GM19023 (cell line): Measurements from ENCODE around the gene KRTAP12-4.
"Not testable (repeated sequence)": the region's sequence is repeated elsewhere in the genome, so short reads cannot be mapped to it uniquely, and the experiment has no call there.

Experiments
- ATAC-seq: cut with Tn5 transposase; IDR thresholded peaks from one replicate; pipeline ENCODE4 v1.9.1; 2021; ENCODE audit warnings: mild to moderate bottlenecking, moderate library complexity; ENCODE audit not compliant: unreplicated experiment

The KRTAP12-4 gene

DNA sequence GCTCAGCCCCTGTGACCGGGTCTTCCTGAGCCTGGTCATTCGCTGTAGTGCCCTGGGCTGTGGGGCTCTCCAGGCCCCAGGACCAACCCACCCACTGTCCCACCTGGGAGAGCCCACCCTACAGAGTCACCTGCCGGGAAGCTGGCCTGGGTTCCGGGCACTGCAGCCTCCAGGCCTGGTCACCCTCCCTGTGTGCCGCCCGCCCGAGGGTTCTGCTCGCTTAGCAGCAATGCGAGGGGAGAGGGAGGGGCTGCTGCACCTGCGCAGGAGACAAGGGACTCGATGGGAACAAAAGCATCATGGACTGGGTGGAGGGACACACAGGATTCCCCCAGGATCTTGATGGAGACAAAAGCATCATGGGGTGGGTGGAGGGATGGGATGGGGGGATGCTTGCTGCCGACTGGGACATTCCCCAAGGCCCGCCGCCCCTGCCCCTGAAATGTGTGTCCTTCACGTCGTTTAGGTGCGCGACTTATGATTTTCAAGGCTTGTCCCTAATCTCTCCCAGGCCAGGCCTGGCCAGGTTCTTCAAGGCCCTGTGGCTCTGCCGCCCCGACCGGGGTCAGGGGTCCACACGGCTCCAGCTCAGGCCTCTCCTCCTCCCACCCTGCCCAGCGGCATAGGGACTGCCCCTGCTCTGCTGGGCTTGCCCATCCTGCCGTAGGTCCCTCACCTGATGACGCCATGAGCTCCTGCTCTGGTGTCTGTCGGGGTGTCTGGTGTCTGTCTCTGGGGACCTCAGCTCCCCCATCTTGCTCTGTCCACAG, 40.9 kb downstream of the KRTAP12-4 start:
- no peak for ATAC-seq

DNA sequence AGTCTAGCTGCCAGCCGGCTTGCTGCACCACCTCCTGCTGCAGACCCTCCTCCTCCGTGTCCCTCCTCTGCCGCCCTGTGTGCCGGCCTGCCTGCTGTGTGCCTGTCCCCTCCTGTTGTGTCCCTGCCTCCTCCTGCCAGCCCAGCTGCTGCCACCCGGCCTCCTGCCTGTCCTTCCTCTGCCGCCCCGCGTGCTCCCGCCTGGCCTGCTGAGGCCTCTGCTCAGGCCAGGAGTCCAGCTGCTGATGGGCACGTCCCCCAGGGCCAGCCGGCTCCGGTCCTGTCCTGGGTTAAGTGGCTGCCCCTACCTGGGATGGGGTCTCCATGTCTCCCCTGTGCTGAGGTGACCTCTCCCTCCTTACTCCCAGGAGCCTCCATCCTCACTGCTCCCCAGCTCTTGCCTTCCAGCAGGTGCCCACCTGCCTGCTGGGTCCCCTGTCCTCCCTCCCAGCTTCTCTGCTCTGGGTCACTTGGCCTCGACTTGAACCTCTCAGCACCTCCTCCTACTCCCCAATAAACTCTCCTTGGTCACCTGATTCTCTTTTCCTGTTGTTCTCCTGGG, 41.7 kb downstream of the KRTAP12-4 start:
- no peak for ATAC-seq

DNA sequence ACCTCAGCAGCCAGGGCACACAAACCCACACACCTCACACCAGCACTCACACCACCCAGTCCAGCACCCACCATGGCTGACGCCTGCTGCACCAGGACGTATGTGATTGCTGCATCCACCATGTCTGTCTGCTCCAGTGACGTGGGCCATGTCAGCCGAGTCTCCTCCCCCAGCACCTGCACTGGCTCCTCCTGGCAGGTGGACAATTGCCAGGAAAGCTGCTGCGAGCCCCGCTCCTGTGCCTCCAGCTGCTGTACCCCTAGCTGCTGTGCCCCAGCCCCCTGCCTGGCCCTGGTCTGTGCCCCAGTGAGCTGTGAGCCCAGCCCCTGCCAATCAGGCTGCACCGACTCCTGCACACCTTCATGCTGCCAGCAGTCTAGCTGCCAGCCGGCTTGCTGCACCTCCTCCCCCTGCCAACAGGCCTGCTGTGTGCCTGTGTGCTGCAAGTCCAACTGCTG, 42.4 kb downstream of the KRTAP12-4 start, which contains the start of gene KRTAP10-8:
Gene KRTAP10-8 (plus strand): TSS at position 51 of the 458 bp plus-strand sequence. CDS start 22 bp downstream, at position 73.
- ATAC-seq: no peak

DNA sequence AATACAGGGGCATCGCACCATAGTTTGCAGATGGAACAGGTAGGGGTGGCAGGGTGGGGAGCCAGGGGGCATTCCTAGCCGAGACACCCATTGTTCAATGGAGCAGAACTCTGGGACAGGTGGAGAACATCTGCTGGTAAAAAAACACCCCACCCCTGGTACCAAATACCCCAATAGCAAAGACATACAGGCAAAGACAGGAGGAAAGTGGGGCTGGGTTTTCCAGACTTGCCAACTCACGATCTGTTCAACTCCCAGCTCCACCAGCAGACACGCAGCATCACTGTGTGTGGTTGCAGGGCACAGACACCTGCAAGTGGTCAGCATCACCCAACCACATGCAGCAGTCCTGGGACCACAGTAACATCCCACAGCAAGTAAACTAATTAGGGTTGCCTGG, 42.9 kb downstream of the KRTAP12-4 start:
- no peak for ATAC-seq

DNA sequence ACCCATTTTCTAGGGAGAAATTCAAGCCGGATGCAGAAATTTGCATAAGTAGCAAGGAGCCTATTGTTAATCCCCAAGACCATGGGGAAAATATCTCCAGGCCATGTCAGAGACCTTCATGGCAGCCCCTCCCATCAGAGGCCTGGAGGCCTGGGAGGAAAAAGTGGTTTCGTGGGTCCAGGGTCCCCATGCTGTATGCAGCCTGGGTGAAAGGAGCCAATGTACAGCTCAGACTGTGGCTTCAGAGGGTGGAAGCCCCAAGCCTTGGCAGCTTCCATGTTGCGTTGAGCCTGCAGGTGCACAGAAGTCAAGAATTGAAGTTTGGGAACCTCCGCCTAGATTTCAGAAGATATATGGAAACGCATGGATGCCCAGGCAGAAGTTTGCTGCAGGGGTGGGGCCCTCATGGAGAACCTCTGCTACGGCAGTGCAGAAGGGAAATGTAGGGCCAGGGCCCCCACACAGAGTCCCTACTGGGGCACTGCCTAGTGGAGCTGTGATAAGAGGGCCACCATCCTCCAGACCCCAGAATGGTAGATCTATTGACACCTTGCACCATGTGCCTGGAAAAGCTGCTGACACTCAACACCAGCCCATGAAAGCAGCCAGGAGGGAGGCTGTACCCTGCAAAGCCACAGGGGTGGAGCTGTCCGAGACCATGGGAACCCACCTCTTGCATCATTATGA, 44.2 kb downstream of the KRTAP12-4 start:
- not testable (repeated sequence) for ATAC-seq

DNA sequence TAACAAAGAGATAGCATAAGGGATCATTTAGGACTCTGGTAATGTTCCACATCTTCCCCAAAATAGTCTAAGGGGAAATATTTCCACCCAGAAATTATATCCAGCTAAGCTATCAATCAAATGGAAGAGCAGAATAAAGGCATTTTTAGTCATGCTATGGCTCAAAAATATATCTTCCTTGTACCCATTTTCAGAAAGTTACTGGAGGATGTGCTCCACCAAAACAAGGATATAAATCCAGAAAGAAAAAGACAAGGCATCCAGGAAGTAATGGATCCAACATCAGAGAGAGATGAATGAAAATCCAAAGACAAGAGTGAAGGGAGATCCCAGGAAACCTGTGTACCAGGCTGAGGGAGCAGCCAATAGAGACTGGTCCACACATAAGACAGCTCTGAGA, 45.3 kb downstream of the KRTAP12-4 start:
- ATAC-seq: no peak

DNA sequence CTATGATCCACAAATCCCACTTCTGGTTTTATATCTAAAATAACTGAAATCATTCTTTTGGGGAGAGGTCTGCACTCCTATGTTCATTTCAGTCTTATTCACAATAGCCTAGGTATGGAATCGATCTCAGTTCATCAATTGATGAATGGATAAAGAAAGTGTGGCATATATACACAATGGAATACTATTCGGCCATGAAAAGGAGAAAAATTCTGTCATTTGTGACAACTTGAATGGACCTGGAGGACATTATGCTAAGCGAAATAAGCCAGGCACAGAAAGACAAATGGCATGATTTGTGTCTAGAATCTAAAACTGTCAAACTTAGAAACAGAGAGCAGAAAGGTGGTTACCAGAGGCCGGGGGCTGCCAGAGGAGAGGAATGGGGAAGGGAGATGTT, 48.0 kb downstream of the KRTAP12-4 start:
- no peak for ATAC-seq
